Hematopoietic multipotent progenitor cell treated with erythropoietin and hydrocortisone succinate and interleukin-3 and kit ligand, for 6 days (in vitro differentiated cells): ENCODE measurements around the gene PDAP1.
A peak's percentile ranks its signal among the peaks of the same experiment; 100 is the strongest.
"Not testable (repeated sequence)": the region's sequence is repeated elsewhere in the genome, so short reads cannot be mapped to it uniquely, and the experiment has no call there.

ENCODE experiments used
- DNase-seq: peaks from one replicate; pipeline ENCODE4 v3.0.0-alpha.2; 2015

Gene PDAP1

DNA sequence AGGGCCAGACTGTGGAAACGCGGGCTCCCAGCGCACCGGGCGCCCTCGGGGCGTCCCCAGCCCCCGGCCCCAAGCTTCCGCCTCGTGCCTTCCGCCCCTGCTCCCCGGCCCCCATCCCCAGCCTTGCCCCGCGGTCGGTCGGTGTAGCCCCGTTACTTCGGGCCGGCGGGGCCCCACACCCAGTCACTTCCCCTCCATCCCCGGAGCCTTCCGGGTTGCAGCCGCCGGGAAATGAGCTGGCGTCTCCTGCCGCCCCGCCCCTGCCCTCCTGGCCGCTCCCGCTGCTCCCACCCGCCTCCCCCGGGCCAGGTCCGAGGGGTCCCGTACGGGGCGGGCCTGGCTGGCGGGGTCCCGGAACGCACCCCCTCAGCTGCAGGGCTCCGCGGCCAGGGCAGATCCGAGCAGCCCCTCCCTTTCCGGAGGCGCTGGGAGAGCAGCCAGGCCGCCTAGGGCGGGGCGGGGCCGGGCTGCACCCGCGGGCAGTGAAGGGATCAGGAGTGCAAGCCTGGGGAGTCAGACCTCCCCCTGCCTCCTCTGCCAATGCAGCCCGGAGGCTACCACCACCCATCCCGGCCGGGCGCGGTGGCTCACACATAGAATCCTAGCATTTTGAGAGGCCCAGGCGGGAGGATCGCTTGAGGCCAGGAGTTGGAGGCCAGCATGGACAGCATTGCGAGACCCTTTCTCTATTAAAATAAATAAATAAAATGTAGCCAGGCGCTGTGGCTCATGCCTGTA lies 33.2 kb downstream of the PDAP1 start:
- DNase-seq: peak; percentile 90

DNA sequence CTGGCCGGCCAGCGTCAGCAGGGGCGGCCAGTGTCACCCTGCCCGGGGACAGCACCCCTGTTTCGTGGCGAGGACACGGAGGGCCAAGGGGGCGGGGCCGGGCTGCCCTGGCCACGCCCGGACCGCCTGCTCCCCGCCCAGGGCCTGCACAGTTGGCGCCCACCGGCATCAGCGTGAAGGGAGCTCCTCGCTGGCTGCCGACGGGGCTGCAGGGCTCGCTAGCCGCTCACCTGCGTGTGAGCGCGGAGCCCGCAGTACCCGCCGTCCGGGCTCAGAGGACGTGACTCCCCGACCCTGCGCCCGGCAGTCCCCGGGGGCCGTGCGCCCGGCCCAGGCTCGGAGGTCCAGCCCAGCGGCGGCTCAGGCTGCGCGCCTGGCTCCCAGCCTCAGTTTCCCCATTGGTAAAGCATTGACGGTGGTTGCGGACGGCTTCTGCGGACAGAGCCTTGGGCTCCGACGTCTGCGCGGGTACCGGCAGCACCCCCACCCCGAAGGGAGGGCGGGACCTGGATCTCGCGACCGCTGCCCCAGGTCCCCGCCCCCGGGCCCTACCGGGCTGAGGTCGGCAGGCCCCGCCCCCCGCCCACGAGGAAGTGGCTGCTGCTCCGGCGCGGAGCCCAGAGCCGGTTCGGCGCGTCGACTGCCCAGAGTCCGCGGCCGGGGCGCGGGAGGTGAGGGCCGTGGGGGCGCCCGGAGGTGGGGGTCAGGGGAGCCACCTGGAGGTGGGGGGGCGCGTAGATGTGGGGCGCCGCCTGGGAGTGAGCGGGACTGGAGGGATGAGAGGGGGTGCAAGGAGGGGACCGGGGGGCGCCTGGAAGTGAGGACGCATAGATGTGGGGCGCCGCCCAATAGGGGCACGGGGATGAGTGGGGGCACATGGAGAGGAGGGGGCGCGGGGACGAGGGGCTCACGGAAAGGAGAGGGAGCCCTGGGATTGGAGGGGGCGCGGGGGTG lies 34.0 kb downstream of the PDAP1 start, which contains the start of gene ARPC1B:
TSS of gene ARPC1B (plus strand) at position 620 of the 954 bp plus-strand sequence. CDS start 10,985 bp downstream, outside the sequence.
- peak; percentile 90 for DNase-seq

DNA sequence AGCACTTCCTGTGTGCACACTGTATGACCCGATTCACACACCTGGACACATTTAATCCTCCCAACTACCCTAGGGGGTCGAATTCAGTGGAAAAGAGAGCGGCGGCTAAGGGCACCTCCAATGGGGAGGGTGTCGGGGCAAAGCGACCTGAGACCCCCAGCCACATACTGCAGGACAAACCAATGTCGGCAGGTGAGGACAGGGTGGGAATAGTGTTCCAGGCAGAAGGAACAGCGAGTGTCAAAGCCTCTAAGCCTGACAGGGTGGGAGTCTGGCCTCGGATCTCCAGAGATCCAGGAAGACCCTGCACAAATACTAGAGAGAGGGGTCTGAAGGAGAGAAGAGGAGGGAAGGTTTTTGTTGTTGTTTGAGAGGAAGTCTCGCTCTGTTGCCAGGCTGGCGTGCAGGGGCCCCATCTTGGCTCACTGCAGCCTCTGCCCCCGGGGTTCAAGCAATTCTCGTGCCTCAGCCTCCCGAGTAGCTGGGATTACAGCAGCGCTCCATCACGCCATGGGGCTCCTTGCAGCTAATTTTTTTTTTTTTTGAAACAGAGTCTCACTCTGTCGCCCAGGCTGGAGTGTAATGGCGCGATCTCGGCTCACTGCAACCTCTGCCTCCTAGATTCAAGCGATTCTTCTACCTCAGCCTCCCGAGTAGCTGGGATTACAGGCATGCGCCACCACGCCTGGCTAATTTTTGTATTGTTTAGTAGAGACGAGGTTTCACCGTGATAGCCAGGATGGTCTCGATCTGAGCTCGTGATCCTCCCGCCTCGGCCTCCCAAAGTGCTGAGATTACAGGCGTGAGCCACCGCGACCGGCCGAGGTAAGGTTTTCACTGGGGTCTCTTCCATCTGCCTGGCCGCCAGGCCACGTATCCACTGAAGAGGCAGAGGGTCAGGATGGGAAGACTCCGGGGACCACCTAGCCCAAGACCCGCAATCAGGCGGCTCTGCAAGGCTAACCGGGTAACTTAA lies 35.0 kb downstream of the PDAP1 start:
- no peak for DNase-seq

DNA sequence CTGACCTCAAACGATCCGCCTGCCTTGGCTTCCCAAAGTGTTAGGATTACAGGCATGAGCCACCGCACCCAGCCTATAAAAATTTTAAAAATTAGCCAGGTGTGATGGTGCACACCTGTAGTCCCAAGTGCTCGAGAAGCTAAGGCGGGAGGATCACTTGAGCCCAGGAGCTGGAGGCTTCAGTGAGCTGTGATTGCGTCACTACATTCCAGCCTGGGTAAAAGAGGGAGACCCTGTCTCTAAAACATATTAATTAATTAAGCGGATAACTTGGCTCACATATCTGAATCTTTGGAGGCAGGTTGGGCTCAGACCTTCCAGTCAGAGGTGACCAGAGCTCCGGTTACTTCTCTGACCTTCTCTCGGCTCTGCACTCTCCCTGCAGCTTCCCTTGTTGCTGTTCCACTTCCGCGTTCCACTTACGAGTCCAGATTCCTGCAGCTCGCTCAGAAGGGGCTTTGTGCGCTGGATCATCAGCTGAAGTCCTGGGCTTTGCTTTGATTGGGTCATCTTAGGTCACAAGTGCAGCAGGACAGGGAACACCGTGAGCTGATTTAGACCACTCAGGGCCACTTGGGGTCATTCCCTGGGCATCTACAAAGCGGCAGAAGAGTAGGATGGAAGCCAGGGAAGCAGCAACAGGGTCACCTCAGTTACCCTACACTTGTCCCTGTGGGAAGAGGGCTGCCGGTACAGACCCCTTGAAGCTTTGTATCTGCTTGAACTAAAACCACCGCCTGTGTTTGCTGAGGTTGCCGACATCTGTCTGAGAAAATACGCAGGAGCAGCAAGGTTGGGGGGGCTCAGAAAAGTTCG lies 35.9 kb downstream of the PDAP1 start:
- DNase-seq: no peak

DNA sequence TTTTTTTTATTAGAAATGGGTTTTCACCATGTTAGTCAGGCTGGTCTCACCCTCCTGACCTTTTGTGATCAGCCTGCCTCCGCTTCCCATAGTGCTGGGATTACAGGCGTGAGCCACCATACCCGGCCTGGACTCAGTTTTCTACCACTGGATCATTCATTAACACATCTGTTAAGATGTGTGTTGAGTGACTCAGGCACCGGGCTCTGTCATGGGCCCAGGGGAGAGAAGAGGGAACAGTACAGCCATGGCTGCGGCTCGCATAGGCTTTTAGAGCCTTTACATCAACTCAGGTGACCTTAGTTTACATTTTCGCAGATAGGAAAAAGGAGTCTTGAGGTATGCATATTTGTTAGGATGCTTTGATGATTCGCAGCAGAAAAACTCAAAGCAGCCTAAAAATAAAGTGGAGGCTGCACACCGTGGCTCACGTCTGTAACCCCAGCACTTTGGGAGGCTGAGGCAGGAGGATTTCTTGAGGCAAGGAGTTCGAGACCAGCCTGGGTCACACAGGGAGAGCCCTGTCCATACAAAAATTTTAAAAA lies 36.9 kb downstream of the PDAP1 start:
- no peak for DNase-seq

DNA sequence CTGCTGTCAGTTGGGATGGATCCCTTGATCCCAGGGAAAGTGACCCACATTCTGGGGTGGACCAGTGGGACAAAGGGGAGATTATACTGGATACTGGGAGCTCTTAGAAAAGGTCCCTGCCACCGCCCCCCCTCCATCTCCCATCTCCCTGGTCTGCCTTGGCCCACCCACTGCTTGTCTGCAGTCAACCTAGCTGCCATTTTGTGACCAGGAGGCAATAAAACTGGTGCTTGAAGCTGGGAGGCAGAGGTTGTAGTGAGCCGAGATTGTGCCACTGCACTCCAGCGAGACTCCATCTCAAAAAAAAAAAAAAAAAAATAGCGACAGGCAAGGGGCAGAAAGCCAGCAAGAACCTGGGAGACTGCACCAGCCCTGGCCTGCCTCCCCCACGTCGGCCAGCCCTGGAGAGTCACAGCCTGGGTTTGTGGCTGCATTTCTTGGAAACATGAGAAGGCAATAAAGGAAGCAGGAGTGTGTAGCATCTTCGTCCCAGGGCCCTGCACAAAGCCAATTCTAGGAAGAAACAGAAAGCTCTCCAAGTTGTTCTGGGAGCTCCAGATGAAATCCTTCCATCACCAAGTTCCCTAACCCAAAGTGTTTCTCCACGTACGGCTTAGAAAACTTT lies 38.5 kb downstream of the PDAP1 start:
- DNase-seq: peak; percentile 58

DNA sequence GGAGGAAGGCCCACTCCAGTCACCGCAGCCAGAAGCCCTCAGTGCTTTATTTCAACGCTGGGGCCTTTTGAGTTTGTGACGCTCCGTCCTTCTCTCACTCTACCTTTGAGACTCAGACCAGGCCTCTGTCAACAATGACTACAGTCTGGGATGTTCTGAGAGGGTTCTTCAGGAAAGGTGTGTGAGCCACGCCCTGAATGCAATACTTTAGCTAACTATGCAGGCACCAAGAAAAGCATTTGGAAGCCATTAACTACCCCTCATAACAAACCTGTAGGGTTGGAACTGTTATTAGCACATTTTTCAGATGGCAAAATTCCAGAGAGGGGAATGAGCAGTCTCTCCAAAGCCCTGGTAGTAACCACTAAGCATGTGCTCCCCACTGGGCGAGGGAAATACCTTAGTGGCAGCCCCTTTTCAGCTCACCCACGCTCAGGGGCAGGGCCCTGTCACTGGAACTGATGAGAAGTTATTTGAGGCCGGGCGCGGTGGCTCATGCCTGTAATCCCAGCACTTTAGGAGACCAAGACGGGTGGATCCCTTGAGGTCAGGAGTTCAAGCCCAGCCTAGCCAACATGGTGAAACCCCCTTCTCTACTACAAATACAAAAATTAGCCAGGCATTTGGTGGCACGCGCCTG lies 39.5 kb downstream of the PDAP1 start:
- no peak for DNase-seq

DNA sequence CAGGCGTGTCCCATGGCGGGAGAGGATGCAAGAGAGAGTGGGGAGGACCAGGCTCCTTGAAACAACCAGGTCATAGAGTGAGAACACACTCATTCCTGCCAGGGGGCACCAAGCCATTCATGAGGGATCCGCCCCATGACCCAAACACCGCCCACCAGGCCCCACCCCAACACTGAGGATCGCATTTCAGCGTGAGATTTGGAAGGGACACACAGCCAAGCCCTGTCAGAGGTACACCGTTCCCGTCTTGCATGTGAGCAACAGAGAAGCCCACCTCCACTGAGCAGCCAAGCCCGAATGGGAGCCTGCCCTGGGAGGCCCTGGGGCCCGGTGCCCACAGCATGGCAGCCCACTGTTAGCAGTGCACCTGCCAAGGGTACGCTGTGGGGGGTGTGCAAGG lies 41.8 kb downstream of the PDAP1 start:
- no peak for DNase-seq

DNA sequence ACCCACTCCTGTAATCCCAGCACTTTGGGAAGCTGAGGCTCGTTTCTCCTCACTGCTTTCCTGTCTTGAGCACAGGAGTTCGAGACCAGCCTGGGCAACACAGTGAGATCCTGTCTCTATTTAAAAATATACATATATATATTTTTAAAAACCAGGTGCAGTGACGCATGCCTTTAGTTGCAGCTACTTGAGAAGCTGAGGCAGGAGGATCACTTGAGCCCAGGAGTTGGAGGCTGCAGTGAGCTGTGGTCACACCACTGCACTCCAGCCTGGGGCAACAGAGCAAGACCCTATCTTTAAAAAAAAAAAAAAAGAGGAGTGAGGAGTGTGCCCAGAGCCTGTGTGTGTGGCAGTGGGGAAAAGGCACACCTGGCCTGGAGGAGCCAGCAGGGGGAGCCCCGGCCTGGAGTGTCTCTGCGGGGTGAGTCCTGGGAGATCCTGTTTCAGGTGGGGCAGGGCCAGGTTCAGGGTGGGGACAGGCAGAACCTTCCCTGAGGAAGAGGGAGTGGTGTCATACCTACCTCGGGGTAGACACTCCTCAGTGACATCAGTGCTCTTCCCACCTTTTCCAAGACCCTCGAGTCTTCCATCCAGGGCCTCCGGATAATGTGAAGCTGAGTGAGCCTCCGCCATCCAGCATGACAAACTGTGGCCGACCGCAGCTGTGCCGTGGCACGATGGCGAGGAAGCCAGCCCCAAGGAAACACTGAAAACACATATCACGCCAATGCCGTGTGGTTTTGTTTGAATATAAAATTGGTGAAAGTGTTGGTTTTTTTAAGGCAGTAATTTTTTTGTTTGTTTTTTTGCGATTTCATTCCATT lies 42.9 kb downstream of the PDAP1 start:
- DNase-seq: peak; percentile 55

DNA sequence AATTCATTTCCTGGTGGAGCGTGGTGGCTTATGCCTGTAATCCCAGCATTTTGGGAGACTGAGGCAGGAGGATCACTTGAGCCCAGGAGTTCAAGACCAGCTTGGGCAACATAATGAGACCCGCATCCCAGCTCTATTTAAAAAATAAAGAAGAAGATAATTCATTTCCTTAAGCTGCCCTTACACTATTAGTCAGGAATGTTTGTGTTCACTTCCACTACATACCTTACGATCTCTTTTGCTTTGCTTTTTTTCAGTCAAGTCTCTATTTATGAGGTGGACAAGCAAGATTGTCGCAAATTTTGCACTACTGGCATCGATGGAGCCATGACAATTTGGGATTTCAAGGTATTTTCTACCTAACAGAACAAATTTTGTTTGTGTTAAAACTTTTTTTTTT lies 45.1 kb downstream of the PDAP1 start:
- no peak for DNase-seq

DNA sequence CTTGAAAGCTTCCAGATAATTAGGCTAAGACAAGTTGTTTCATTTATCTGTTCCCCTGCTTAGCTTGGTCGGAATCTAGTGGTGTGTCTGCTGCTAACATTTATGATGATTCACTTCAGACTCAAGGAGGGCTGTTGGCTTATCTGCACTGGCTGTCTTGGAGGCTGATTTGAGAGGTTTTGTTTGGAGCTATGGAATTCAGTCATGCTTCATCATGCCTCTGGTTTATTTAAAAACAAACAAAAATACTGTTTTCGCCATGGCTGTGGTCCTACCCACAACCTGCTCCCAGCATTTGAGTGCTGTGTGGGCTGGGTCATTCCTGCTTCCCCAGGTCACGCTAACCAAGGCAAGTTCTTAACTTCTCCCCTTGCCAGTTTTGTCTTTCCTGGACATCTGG lies 45.6 kb downstream of the PDAP1 start:
- DNase-seq: no peak

DNA sequence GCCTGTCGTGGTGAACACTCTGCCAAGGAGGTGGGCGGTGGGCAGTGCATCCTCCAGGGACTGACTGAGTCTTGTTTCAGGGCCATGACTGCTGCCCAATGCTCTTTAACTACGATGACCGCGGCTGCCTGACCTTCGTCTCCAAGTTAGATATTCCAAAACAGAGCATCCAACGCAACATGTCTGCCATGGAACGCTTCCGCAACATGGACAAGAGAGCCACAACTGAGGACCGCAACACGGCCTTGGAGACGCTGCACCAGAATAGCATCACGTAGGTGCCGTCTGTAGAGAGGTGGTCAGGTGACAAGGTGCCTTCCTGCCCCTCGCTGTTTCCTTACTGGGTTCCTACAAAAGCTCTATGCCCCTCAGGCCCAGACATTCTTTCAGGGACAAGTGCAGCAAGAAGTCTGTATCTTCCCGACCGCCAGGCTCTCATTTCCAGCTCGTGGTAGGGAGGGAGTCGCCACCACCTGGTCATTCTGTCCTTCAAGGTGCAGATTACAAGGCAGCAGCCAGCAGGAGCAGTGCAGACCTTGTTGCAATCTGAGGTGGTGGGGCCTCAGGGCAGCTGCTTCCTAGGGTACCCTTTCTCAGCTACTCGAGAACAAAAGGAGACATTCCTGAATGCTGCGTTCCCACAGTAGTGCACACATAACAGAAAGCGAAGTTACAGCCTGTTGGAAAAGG lies 48.8 kb downstream of the PDAP1 start:
- DNase-seq: no peak

DNA sequence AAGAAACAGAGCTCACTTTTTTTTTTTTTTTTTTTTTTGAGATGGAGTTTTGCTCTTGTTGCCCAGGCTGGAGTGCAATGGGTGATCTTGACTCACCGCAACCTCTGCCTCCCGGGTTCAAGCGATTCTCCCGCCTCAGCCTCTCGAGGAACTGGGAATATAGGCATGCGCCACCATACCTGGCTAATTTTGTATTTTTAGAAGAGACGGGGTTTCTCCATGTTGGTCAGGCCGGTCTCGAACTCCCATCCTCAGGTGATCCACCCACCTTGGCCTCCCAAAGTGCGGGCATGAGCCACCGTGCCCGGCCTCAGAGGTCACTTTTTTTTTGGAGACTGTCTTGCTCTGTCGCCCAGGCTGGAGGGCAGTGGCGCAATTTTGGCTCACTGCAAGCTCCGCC lies 49.9 kb downstream of the PDAP1 start:
- DNase-seq: not testable (repeated sequence)

DNA sequence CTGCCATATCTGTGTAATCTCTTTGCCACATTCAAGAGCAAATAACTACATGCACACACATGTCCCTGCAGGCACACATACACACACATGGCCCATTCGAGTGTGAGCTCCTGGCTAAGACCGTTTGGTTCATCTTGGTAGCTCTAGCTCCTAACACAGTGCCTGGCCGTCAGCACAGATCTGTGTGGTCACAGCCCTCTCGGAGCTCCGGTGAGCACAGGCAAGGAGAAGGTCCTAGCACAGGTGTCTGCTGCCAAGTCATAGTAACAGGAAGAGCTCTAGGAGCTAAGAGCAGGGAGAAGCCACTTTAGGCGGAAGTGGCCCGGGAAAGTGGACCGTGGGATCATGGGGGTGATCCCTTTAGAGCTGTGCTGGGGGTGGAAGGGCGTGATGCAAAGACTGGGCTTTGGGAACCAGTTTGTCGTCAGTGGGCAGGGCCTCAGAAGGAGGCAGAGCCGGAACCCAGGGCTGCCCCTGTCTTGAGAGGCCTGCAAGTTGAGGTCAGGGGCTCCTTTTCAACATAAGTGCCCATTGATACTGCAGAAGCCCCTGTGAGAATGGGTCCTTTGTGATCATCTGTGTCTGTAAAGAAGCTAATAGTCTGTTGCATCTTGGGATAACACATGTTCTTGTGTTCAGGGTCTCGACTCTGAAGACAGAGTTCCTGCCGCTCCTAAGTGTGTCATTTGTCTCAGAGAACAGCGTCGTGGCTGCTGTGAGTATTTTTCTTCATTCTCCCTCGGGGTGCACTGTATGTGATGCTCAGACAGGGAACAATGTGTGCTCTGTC lies 50.5 kb downstream of the PDAP1 start:
- DNase-seq: no peak

DNA sequence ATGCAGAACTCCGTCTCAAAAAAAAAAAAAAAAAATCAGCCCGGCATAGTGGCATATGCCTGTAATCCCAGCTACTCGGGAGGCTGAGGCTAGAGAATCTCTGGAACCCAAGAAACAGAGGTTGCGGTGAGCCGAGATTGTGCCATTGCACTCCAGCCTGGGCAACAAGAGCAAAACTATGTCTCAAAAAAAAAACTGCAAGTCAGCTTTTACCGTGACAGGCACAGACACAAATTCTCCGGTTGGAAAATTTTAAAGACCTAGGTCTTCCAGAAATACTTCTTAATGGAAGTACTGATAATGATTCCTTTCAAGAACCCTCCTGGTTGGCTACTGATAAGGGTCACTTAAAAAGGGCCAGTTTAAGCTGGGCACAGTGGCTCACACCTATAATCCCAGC lies 53.3 kb downstream of the PDAP1 start:
- DNase-seq: no peak

DNA sequence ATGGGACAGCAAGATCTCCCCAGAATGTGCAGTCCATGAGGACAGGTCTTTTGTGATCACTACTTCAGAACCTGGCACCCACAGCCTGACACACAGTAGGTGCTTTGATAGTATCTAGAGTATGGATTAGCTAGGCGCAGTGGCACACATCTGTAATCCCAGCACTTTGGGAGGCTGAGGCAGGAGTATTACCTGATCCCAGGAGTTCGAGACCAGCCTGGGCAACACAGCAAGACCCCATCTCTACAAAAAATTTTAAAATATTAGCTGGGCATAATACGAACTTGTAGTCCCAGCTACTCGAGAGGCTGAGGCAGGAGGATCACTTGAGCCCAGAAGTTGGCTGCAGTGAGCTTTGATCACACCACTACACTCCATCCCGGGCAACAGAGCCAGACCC lies 56.1 kb downstream of the PDAP1 start:
- no peak for DNase-seq

DNA sequence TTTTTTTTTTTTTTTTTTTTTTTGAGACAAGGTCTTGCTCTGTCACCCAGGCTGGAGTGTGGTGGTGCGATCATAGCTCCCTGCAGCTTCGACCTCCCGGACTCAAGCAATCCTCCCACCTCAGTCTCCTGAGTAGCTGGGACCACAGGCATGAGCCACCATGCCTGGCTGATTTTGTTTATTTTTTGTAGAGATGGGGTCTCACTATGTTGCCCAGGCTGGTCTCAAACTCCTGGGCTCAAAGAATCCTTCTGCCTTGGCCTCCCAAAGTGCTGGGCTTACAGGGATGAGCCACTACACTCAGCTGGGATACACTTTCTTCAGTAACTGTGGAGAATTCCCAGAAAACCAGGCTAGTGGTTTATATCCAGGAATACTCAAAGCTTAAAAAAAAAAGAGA lies 57.8 kb downstream of the PDAP1 start:
- not testable (repeated sequence) for DNase-seq
